Left lobe of liver (tissue), 2 donors: ENCODE results near the gene PCDHB6. TPM values are rescaled to one million over a fixed set of nuclear protein-coding genes. Genes with fewer than 3 reads are reported as not detected.
"Not testable (repeated sequence)": the region's sequence is repeated elsewhere in the genome, so short reads cannot be mapped to it uniquely, and the experiment has no call there.

Experiments
- ATAC-seq: fragments of 200-7000 bp; cut with Tn5 transposase; one replicate; pipeline ENCODE4 v1.9.1; 2020; ENCODE audit warnings: mild to moderate bottlenecking, moderate library complexity
- DNase-seq: peaks from one replicate; pipeline ENCODE4 v3.0.0-alpha.2; 2020; ENCODE audit warnings: low spot score
- total RNA-seq: library from RNA; stranded (reverse); gene quantifications from one replicate; pipeline ENCODE4 v1.2.1, GENCODE V29; 2021
- donor health status: DM: no; HTN: no; CAD: no; lungs with moderate emphysema.
- donor health status: DM: no; HTN: yes; CAD: no.

Gene PCDHB6
- 0.10 TPM for total RNA-seq

DNA sequence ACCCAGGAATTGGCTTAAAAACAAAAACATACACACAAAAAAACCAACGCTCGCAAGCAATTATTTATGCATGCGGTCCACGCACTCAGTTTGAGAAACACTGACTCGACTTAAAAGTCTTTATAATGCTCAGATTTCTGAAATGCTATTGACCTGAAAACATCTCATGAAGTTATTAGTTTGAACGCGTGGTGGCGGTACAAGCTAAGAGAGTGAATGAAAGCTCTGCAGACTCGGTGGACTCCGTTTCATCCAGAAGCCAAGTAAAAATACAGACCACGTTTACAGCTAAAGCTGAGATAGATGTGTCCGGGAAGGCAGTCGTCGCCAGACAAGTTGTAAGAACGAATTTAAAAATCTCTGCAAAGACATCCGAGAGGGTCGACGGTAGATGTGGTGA, at the start of gene PCDHB6:
Gene PCDHB6, plus strand, starts transcription at position 246 of the 400 bp plus-strand sequence. CDS start 201 bp downstream, outside the sequence.
- ATAC-seq (no peak), DNase-seq (no peak)

DNA sequence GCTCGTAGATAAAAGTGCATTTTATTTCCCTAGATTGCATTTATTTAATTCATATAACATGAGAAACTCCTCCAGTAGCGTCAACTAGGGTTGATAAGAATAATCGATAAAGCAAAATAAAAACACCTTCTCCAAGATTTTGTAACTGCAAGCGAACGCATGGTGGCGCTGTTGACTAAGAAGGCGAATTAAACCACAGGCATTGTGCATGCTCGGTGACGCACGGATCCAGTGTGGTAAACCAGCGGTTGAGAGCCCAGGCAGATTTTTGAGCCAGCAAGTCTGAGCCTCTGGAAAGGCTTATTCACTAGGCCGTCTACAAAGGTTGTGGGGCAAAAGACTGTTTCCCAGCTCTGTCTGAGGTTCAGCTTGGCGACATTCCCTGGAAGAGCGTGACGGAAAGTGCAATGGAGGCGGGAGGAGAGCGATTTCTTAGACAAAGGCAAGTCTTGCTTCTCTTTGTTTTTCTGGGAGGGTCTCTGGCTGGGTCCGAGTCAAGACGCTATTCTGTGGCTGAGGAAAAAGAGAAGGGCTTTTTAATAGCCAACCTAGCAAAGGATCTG, 49.5 kb upstream of the PCDHB6 start, which contains the start of gene PCDHB3:
Gene PCDHB3, plus strand, starts transcription at position 231 of the 563 bp plus-strand sequence. Its CDS starts 177 bp downstream, at position 408.
- no peak for ATAC-seq
- no peak for DNase-seq

DNA sequence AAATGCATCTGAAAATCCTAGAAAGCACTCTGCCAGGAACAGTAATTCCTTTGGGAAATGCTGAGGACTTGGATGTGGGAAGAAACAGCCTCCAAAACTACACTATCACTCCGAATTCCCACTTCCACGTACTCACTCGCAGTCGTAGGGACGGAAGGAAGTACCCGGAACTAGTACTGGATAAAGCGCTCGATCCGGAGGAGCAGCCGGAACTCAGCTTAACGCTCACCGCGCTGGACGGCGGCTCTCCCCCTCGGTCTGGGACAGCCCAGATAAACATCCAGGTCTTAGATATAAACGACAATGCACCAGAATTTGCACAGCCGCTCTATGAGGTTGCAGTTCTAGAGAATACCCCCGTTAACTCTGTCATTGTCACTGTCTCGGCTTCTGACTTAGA, 48.8 kb upstream of the PCDHB6 start:
- DNase-seq, result no peak
- no peak for ATAC-seq

DNA sequence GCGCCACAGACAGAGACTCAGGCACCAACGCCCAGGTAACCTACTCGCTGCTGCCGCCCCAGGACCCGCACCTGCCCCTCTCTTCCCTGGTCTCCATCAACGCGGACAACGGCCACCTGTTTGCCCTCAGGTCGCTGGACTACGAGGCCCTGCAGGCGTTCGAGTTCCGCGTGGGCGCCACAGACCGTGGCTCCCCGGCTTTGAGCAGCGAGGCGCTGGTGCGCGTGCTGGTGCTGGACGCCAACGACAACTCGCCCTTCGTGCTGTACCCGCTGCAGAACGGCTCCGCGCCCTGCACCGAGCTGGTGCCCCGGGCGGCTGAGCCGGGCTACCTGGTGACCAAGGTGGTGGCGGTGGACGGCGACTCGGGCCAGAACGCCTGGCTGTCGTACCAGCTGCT, 47.8 kb upstream of the PCDHB6 start:
- not testable (repeated sequence) for DNase-seq, ATAC-seq

DNA sequence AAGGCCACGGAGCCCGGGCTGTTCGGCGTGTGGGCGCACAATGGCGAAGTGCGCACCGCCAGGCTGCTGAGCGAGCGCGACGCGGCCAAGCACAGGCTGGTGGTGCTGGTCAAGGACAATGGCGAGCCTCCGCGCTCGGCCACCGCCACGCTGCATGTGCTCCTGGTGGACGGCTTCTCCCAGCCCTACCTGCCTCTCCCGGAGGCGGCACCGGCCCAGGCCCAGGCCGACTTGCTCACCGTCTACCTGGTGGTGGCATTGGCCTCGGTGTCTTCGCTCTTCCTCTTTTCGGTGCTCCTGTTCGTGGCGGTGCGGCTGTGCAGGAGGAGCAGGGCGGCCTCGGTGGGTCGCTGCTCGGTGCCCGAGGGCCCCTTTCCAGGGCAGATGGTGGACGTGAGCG, 47.4 kb upstream of the PCDHB6 start:
- DNase-seq, ATAC-seq: not testable (repeated sequence)

DNA sequence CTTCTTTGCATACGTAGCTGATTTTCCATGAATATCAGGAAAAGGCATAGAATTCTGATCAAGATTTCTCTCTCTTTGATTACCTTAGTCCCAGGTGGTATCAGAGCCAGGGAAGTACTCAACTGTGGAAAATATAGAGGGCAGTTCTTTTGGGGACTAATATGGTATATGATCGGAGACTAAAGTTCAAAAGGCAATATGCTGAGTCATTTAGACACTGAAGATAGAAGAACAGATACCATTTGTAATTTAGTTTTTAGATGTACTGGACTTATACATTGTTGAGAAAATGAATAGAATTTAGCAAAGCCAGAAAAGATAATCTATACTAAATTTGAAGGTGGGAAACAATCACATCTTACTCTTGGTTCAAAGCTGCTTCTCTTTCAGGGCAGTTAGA, 44.5 kb upstream of the PCDHB6 start:
- ATAC-seq (no peak), DNase-seq (no peak)

DNA sequence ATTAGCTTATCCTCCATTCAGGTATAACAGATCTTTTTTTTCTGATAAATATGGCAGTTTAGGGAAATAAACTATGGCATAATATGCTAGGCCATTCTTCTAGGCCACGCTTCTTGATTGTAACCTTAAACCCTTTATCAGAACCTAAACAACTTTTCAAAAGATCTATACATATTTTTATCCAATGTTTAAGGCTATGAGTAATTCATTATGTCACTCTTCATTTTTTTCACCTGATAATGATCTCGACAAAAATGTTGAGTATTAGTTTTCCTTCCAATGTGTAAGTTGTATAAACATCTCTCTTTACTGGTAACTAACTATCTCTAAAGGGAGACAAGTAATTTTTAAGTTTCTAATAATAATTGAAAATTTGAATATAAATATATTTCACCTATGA, 30.6 kb upstream of the PCDHB6 start:
- DNase-seq, result no peak
- ATAC-seq, result no peak

DNA sequence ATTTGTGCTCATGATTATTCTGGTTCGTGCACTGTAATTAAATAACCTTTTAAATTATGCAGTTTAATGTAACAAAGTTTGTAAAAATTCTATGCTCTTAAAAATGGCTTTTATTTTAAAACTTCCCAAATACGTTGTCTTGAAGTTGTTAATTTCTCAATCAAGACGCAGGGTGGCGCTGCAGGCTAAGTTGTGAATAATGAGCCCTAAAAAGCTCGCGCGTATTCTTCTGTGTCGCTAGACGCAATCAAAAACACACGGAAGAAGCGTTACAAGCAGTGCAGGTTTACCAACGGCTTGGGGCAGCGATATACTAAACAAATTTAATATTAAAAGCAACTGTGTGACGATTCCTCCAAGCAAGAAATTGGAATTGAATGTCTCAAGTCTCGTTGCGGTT, 28.3 kb upstream of the PCDHB6 start, which contains the start of gene PCDHB4:
Gene PCDHB4, plus strand, starts transcription at position 256 of the 400 bp plus-strand sequence. CDS start 181 bp downstream, outside the sequence.
- DNase-seq, result no peak

DNA sequence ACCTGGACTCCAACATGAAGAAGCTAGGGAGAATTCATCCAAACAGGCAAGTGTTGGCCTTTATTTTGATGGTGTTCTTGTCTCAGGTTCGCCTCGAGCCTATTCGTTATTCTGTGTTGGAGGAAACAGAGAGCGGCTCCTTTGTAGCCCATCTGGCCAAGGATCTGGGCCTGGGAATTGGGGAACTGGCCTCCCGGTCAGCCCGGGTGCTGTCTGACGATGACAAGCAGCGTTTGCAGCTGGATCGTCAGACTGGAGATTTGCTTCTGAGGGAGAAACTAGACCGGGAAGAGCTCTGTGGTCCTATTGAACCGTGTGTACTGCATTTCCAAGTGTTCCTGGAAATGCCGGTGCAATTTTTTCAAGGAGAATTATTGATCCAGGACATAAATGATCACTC, 27.9 kb upstream of the PCDHB6 start:
- no peak for ATAC-seq
- no peak for DNase-seq

More for the DNA sequence above, 28.3 kb upstream of the PCDHB6 start, which contains the start of gene PCDHB4:
- no peak for ATAC-seq

DNA sequence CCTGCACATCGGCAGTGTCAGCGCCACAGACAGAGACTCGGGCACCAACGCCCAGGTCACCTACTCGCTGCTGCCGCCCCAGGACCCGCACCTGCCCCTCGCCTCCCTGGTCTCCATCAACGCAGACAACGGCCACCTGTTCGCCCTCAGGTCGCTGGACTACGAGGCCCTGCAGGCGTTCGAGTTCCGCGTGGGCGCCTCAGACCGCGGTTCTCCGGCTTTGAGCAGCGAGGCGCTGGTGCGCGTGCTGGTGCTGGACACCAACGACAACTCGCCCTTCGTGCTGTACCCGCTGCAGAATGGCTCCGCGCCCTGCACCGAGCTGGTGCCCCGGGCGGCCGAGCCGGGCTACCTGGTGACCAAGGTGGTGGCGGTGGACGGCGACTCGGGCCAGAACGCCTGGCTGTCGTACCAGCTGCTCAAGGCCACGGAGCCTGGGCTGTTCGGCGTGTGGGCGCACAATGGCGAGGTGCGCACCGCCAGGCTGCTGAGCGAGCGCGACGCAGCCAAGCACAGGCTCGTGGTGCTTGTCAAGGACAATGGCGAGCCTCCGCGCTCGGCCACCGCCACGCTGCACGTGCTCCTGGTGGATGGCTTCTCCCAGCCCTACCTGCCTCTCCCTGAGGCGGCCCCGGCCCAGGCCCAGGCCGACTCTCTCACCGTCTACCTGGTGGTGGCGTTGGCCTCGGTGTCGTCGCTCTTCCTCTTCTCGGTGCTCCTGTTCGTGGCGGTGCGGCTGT, 26.3 kb upstream of the PCDHB6 start:
- DNase-seq, result not testable (repeated sequence)

DNA sequence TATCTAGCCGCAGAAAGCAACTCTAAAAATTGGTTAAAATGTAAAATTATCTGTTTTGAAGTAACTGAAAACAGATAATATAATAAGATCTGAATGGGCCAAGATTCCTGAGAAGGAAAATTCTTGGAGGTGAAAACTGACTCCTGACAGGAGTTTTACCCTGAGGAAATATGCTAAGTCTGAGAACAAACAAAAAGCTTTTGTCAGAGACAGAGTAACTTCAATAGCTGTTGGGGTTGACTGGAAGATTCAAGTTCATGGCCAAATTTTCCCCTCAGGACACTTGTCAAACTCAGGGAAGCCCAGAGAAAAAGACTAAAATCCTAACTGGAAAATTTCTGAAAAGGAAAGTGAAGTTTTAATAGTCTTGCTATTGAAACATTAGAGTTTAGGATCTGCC, 22.6 kb upstream of the PCDHB6 start:
- DNase-seq (no peak), ATAC-seq (no peak)

More for the DNA sequence above, 26.3 kb upstream of the PCDHB6 start:
- ATAC-seq, result not testable (repeated sequence)

DNA sequence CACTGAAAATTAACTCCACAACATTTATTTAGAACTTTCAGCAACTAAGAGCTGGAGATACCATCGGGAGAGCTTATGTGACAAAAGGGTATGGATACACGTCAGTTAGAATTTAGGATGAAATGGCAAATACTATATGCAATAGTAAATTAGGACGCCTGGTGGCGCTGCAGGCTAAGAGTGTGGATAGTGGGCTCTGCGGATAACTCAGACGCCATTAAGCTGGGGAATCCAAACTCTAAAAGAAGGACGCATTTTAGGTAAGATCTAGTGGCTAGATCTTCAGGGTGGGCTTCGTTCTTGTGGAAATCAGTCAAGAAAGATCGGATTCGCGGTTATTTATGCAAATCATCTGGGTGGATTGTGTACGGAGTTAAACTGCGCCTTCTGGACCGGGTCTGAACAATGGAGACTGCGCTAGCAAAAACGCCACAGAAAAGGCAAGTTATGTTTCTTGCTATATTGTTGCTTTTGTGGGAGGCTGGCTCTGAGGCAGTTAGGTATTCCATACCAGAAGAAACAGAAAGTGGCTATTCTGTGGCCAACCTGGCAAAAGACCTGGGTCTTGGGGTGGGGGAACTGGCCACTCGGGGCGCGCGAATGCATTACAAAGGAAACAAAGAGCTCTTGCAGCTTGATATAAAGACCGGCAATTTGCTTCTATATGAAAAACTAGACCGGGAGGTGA, 14.7 kb upstream of the PCDHB6 start, which contains the start of gene PCDHB5:
Gene PCDHB5, plus strand, starts transcription at position 177 of the 688 bp plus-strand sequence. Its CDS starts 229 bp downstream, at position 406.
- ATAC-seq (peak; percentile 78), DNase-seq (no peak)

DNA sequence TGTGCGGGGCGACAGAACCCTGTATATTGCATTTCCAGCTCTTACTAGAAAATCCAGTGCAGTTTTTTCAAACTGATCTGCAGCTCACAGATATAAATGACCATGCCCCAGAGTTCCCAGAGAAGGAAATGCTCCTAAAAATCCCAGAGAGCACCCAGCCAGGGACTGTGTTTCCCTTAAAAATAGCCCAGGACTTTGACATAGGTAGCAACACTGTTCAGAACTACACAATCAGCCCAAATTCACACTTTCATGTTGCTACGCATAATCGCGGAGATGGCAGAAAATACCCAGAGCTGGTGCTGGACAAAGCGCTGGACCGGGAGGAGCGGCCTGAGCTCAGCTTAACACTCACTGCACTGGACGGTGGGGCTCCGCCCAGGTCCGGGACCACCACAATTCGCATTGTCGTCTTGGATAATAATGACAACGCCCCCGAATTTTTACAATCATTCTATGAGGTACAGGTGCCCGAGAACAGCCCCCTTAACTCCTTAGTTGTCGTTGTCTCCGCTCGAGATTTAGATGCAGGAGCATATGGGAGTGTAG, 14.1 kb upstream of the PCDHB6 start:
- no peak for ATAC-seq

DNA sequence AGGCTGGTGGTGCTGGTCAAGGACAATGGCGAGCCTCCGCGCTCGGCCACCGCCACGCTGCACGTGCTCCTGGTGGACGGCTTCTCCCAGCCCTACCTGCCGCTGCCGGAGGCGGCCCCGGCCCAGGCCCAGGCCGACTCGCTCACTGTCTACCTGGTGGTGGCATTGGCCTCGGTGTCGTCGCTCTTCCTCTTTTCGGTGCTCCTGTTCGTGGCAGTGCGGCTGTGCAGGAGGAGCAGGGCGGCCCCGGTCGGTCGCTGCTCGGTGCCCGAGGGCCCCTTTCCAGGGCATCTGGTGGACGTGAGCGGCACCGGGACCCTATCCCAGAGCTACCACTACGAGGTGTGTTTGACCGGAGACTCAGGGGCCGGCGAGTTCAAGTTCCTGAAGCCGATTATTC, 12.5 kb upstream of the PCDHB6 start:
- DNase-seq, ATAC-seq: not testable (repeated sequence)

More for the DNA sequence above, 14.1 kb upstream of the PCDHB6 start:
- DNase-seq, result no peak

DNA sequence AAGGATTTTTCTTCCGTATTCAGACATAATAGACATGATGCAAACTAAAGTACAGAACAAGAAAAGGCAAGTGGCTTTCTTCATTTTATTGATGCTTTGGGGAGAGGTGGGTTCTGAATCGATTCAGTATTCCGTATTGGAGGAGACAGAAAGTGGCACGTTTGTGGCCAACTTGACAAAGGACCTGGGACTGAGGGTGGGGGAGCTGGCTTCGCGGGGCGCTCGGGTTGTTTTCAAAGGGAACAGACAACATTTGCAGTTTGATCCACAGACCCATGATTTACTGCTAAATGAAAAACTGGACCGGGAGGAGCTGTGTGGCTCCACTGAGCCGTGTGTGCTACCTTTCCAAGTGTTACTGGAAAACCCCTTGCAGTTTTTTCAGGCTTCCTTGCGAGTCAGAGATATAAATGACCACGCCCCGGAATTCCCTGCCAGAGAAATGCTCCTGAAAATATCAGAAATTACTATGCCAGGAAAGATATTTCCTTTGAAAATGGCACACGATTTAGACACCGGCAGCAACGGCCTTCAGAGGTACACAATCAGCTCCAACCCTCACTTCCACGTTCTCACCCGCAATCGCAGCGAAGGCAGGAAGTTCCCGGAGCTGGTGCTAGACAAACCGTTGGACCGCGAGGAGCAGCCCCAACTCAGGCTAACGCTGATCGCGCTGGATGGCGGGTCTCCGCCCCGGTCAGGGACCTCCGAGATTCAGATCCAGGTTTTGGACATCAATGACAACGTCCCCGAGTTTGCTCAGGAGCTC, 551 bp downstream of the PCDHB6 start:
- DNase-seq, result no peak
- ATAC-seq, result no peak

DNA sequence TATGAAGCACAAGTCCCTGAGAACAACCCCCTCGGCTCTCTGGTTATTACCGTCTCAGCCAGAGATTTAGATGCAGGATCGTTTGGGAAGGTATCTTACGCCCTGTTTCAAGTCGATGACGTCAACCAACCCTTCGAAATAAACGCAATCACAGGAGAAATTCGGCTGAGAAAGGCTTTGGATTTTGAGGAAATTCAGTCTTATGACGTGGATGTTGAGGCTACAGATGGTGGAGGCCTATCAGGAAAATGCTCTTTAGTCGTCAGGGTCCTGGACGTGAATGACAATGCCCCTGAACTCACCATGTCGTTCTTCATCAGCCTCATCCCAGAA, 1.1 kb downstream of the PCDHB6 start:
- no peak for DNase-seq
- ATAC-seq, result no peak

DNA sequence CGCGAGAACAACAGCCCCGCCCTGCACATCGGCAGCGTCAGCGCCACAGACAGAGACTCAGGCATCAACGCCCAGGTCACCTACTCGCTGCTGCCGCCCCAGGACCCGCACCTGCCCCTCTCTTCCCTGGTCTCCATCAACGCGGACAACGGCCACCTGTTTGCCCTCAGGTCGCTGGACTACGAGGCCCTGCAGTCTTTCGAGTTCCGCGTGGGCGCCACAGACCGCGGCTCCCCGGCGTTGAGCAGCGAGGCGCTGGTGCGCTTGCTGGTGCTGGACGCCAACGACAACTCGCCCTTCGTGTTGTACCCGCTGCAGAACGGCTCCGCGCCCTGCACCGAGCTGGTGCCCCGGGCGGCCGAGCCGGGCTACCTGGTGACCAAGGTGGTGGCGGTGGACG, 1.8 kb downstream of the PCDHB6 start:
- not testable (repeated sequence) for DNase-seq, ATAC-seq

DNA sequence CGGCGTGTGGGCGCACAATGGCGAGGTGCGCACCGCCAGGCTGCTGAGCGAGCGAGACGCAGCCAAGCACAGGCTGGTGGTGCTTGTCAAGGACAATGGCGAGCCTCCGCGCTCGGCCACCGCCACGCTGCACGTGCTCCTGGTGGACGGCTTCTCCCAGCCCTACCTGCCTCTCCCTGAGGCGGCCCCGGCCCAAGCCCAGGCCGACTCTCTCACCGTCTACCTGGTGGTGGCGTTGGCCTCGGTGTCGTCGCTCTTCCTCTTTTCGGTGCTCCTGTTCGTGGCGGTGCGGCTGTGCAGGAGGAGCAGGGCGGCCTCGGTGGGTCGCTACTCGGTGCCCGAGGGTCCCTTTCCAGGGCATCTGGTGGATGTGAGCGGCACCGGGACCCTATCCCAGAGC, 2.2 kb downstream of the PCDHB6 start:
- not testable (repeated sequence) for DNase-seq, ATAC-seq

DNA sequence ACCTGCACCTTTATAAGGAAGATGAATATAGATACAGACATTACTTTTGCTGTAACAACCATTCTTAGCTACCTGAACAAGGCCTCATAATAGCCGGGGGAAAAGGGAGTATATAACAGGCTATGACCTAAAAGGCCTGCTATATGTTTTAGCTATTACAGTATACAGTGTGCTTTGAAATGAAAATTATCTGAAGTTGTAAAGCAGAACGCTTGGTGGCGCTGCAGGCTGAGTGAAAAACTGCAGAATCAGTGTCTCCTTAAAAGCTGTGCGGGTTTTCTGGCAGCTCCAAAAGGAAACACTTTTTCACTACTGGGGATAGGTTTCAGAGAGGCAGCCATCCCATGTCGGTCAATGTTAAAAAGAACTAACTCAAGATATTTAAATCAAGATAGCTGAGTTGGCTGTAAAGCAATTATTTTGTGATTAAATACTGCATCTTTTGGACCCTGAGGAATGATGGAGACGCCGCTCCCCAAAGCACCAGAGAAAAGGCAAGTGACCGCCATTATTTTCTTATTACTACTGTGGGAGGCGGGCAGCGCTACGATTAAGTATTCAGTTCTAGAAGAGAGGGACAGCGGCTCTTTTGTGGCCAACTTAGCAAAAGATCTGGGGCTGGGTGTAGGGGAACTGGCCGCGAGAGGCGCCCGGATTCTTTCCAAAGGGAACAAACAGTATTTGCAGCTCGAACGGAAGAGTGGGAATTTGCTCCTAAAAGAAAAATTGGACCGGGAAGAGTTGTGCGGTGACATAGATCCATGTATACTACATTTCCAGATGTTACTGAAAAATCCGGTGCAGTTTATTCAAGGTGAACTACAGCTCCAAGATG, 5.9 kb downstream of the PCDHB6 start:
- DNase-seq (no peak), ATAC-seq (no peak)
